OCI-LY1 (cell line): Measurements from ENCODE around the gene MMADHC.
A peak's percentile ranks its signal among the peaks of the same experiment; 100 is the strongest.

ENCODE experiments used
- H2AFZ ChIP-seq: fragments of 200-600 bp; sonication (generic), shearing (Covaris generic); 2 replicates; pipeline ENCODE4 v1.6.0; 2014; ENCODE audit warnings: antibody characterized with exemption, mild to moderate bottlenecking, low read length
- H3F3A ChIP-seq: fragments of 200-600 bp; sonication (generic), shearing (Covaris generic); 2 replicates; pipeline ENCODE4 v1.6.0; 2014; ENCODE audit warnings: mild to moderate bottlenecking, antibody characterized with exemption, low read length, moderate library complexity; ENCODE audit not compliant: insufficient read depth
- H3K27ac ChIP-seq: fragments of 200-600 bp; sonication (generic); 2 replicates; pipeline ENCODE4 v1.5.1; 2014; ENCODE audit warnings: low read length, mixed run types, mild to moderate bottlenecking, low read depth; ENCODE audit not compliant: poor library complexity, severe bottlenecking
- H3K27me3 ChIP-seq: fragments of 200-600 bp; sonication (generic); 2 replicates; pipeline ENCODE4 v1.6.0; 2014; ENCODE audit warnings: antibody characterized with exemption, mild to moderate bottlenecking, low read length, moderate library complexity; ENCODE audit not compliant: insufficient read depth
- H3K36me3 ChIP-seq: fragments of 200-600 bp; sonication (generic); 2 replicates; pipeline ENCODE4 v1.6.1; 2014; ENCODE audit warnings: mild to moderate bottlenecking, antibody characterized with exemption, low read length, moderate library complexity, mixed read lengths; ENCODE audit not compliant: insufficient read depth
- H3K4me1 ChIP-seq: fragments of 200-600 bp; sonication (generic); 2 replicates; pipeline ENCODE4 v1.5.1; 2014; ENCODE audit warnings: mild to moderate bottlenecking, low read length, moderate library complexity; ENCODE audit not compliant: insufficient read depth, severe bottlenecking
- H3K4me2 ChIP-seq: fragments of 200-600 bp; sonication (generic), shearing (Covaris generic); 2 replicates; pipeline ENCODE4 v1.6.1; 2014; ENCODE audit warnings: low read length
- H3K4me3 ChIP-seq: fragments of 200-600 bp; sonication (generic); 2 replicates; pipeline ENCODE4 v1.5.1; 2014; ENCODE audit warnings: low read length, low read depth, mild to moderate bottlenecking, mixed read lengths; ENCODE audit not compliant: poor library complexity, severe bottlenecking
- H3K79me2 ChIP-seq: fragments of 200-600 bp; shearing (Covaris generic); 2 replicates; pipeline ENCODE4 v1.6.1; 2016; ENCODE audit warnings: mixed run types, low read length, mixed read lengths; ENCODE audit not compliant: insufficient read depth
- H3K9ac ChIP-seq: fragments of 200-600 bp; sonication (generic), shearing (Covaris generic); 2 replicates; pipeline ENCODE4 v1.6.1; 2014; ENCODE audit warnings: mild to moderate bottlenecking, low read length, mixed read lengths
- H3K9me2 ChIP-seq: fragments of 200-600 bp; sonication (generic), shearing (Covaris generic); 2 replicates; pipeline ENCODE4 v1.6.1; 2014; ENCODE audit warnings: low read depth, mild to moderate bottlenecking, low read length, mixed read lengths
- H3K9me3 ChIP-seq: fragments of 200-600 bp; shearing (Covaris generic); 2 replicates; pipeline ENCODE4 v1.6.1; 2014; ENCODE audit warnings: low read length, mixed read lengths
- H4K20me1 ChIP-seq: fragments of 200-600 bp; sonication (generic), shearing (Covaris generic); 2 replicates; pipeline ENCODE4 v1.6.0; 2016; ENCODE audit warnings: mild to moderate bottlenecking, low read length; ENCODE audit not compliant: insufficient read depth
- EZH2 ChIP-seq: fragments of 200-600 bp; sonication (generic), shearing (Covaris generic); IDR thresholded peaks from 2 replicates; pipeline ENCODE4 v1.8.0; 2017; ENCODE audit warnings: borderline replicate concordance, mixed run types, mild to moderate bottlenecking, antibody characterized with exemption, low read length, moderate library complexity, mixed read lengths
- TF ChIP-seq, protein P1 (sequence below): fragments of 200-600 bp; sonication (generic), shearing (Covaris generic); IDR thresholded peaks from 2 replicates; pipeline ENCODE4 v1.5.1; 2017; ENCODE audit warnings: mild to moderate bottlenecking, antibody characterized with exemption, low read length, moderate library complexity, mixed read lengths

MMADHC gene

DNA sequence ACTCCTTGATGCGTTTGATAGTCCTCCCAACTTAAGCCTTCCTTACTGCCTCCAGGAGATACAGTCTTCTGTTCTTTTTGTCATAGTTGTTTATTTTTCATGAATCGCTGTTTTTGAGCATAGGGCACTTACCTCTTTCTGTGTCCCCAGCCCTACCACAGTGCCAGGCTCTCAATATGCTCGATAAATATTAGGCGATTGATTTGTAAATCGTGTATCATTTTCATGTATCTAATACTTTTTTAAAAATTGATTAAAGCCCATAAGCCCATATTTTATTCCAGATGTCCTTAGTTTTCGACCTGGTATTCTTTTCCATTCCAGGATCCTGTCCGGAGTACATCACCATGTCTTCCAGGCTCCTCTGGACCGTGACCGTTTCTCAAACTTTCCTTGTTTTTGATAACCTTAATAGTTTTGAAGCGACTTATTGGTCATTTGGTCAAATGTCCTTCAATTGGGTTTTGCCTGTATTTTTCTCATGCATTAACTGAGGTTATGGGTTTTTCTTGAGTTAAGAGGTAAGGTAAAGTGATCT lies 444 bp upstream of the MMADHC start:
- H3K4me1 ChIP-seq = peaks cover 35% of the 10 kb centered on the region
- H3K9me3 ChIP-seq = no peaks in the 10 kb centered on the region
- H3F3A ChIP-seq = no peaks in the 10 kb centered on the region
- peaks cover 43% of the 10 kb centered on the region for H3K79me2 ChIP-seq
- H3K4me2 ChIP-seq = peak overlapping the region; percentile 93
- peak overlapping the region; percentile 18; the same call in 1 of the 2 replicates for H3K9ac ChIP-seq
- no peaks in the 10 kb centered on the region for H3K27me3 ChIP-seq
- peaks cover 32% of the 10 kb centered on the region for H3K36me3 ChIP-seq
- H3K27ac ChIP-seq = no peak overlapping the region
- H3K4me3 ChIP-seq = peak overlapping the region; percentile 97
- no peak for TF ChIP-seq EZH2
- TF ChIP-seq, protein P1, sequence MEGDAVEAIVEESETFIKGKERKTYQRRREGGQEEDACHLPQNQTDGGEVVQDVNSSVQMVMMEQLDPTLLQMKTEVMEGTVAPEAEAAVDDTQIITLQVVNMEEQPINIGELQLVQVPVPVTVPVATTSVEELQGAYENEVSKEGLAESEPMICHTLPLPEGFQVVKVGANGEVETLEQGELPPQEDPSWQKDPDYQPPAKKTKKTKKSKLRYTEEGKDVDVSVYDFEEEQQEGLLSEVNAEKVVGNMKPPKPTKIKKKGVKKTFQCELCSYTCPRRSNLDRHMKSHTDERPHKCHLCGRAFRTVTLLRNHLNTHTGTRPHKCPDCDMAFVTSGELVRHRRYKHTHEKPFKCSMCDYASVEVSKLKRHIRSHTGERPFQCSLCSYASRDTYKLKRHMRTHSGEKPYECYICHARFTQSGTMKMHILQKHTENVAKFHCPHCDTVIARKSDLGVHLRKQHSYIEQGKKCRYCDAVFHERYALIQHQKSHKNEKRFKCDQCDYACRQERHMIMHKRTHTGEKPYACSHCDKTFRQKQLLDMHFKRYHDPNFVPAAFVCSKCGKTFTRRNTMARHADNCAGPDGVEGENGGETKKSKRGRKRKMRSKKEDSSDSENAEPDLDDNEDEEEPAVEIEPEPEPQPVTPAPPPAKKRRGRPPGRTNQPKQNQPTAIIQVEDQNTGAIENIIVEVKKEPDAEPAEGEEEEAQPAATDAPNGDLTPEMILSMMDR = no peak
- peak overlapping the region; percentile 98 for H2AFZ ChIP-seq
- no peaks in the 10 kb centered on the region for H4K20me1 ChIP-seq
- no peaks in the 10 kb centered on the region for H3K9me2 ChIP-seq

GRCh38 chr2:149586898-149587219 lies 716 bp downstream of the MMADHC start:
- H3K27ac ChIP-seq = peak overlapping the region; percentile 85
- TF ChIP-seq EZH2 = no peak
- TF ChIP-seq, protein P1 = no peak
- peaks cover 42% of the 10 kb centered on the region for H3K36me3 ChIP-seq
- H3F3A ChIP-seq = no peaks in the 10 kb centered on the region
- H3K4me1 ChIP-seq = peaks cover 35% of the 10 kb centered on the region
- no peaks in the 10 kb centered on the region for H3K27me3 ChIP-seq
- H3K4me2 ChIP-seq = peak overlapping the region; percentile 93
- H3K9me3 ChIP-seq = no peaks in the 10 kb centered on the region
- peak overlapping the region; percentile 98 for H3K9ac ChIP-seq
- H3K79me2 ChIP-seq = peaks cover 43% of the 10 kb centered on the region
- no peaks in the 10 kb centered on the region for H4K20me1 ChIP-seq
- H3K9me2 ChIP-seq = no peaks in the 10 kb centered on the region
- H2AFZ ChIP-seq = peak overlapping the region; percentile 70
- peak overlapping the region; percentile 97 for H3K4me3 ChIP-seq

DNA sequence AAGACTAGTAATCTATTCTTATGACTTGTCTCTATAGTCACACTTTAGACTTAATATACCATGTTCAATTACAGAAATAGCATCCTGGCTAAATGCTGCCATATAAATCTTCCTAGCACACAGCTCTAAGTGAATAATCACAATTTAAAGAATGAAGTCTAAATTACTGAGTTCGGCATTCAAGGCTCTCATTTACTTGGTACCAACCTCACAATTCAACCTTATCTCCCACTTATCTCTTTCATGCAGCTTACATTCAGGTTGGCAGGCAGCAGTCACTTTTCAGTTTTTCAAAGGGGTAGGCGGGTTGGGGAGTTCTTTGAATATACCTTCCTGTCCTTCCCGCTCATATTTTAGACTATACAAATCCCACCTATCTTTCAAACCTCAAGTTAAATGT lies 1.5 kb downstream of the MMADHC start:
- H3K9me3 ChIP-seq = no peaks in the 10 kb centered on the region
- no peaks in the 10 kb centered on the region for H4K20me1 ChIP-seq
- H3K79me2 ChIP-seq = peaks cover 43% of the 10 kb centered on the region
- H3K9ac ChIP-seq = peak overlapping the region; percentile 98
- no peaks in the 10 kb centered on the region for H3F3A ChIP-seq
- peak overlapping the region; percentile 97 for H3K4me3 ChIP-seq
- peaks cover 35% of the 10 kb centered on the region for H3K4me1 ChIP-seq
- H3K36me3 ChIP-seq = peaks cover 50% of the 10 kb centered on the region
- TF ChIP-seq, protein P1 = no peak
- TF ChIP-seq EZH2 = no peak
- H3K27ac ChIP-seq = no peak overlapping the region
- no peak overlapping the region for H2AFZ ChIP-seq
- H3K4me2 ChIP-seq = peak overlapping the region; percentile 93
- no peaks in the 10 kb centered on the region for H3K27me3 ChIP-seq
- H3K9me2 ChIP-seq = no peaks in the 10 kb centered on the region
